Motor neuron (in vitro differentiated cells): ENCODE data around the gene SNX24. TPM values are rescaled to one million over a fixed set of nuclear protein-coding genes. Genes with fewer than 3 reads are reported as not detected.
"Not testable (repeated sequence)": the region's sequence is repeated elsewhere in the genome, so short reads cannot be mapped to it uniquely, and the experiment has no call there.

ENCODE experiments used
- ATAC-seq, 8 experiments: fragments of 200-7000 bp; cut with Tn5 transposase; replicated peaks in 6 of 8; 2 replicates each; pipeline ENCODE4 v1.8.0; 2021; ENCODE audit warnings: mild to moderate bottlenecking in 8 of 8, moderate library complexity in 8 of 8
- H3K27ac ChIP-seq, 2 donors: fragments of 250-450 bp; sonication (Bioruptor Pico); 2 replicates each; pipeline ENCODE4 v1.9.0; 2021; ENCODE audit warnings: antibody characterized with exemption in 2 of 2, mild to moderate bottlenecking in 2 of 2, moderate library complexity in 1 of 2
- H3K4me1 ChIP-seq, 2 donors: fragments of 250-450 bp; sonication (Bioruptor Pico); replicated peaks in 1 of 2; 2 replicates each; pipeline ENCODE4 v1.6.1; 2021; ENCODE audit warnings: antibody characterized with exemption in 2 of 2, mild to moderate bottlenecking in 2 of 2, moderate library complexity in 1 of 2
- H3K4me3 ChIP-seq, 5 donors: fragments of 250-450 bp; sonication (Bioruptor Pico); 2 replicates each; pipeline ENCODE4 v1.9.0; 2021; ENCODE audit warnings: antibody characterized with exemption in 5 of 5, mild to moderate bottlenecking in 5 of 5, moderate library complexity in 4 of 5
- WGBS, 10 experiments: fragments of 450-650 bp; shearing (Covaris generic); methylation state at CpG; one replicate each; pipeline ENCODE4 v1.0.0; 2022; 5-methylcytosine and 5-hydroxymethylcytosine counted together
- in situ Hi-C, 9 experiments: fragments of 400-800 bp; cut with MboI; loops; one replicate each; pipeline ENCODE4 v1.15.0; 2021; ENCODE audit warnings: low sequenced_read_pairs in 9 of 9, low pct_unique_long_range_greater_than_20kb in 2 of 9; ENCODE audit not compliant: unreplicated experiment in 9 of 9
- total RNA-seq, 8 experiments: library from RNA; unstranded; fragments of 300-600 nt; gene quantifications; 2 replicates each; pipeline versions ENCODE4 v1.2.3 to v1.2.4, GENCODE V29; 2022

SNX24 gene
- total RNA-seq, 8 experiments from 2014 or later: 5.9 to 32.2 (median 14.9) TPM

- in situ Hi-C loops: no loop called here
- H3K27ac ChIP-seq: no peak overlapping the region
- H3K4me3 ChIP-seq: no peak overlapping the region
- H3K4me1 ChIP-seq: no peaks in the 10 kb centered on the region
- no peak for ATAC-seq
- 0 to 77% (median 42%) methylated on average over 1 to 4 of the region's 4 CpGs for WGBS, 10 experiments
These were observed 114.5 kb downstream of the SNX24 start for GRCh38 chr5:122959740-122960445.

- Histone ChIP-seq H3K4me1 (no peaks in the 10 kb centered on the region), H3K27ac (no peak overlapping the region), H3K4me3 (no peak overlapping the region)
- in situ Hi-C loops: no loop called here
- no peak for ATAC-seq
These were observed 117.9 kb downstream of the SNX24 start for GRCh38 chr5:122963305-122963704.

GRCh38 chr5:122965111-122965510 lies 119.7 kb downstream of the SNX24 start:
- Histone ChIP-seq H3K4me1 (no peaks in the 10 kb centered on the region), H3K4me3 (no peak overlapping the region), H3K27ac (no peak overlapping the region)
- no peak for ATAC-seq
- in situ Hi-C loops: no loop called here
- 50 to 100% (median 73%) methylated on average over 1 of the region's 1 CpG; no CpG with 5 or more reads in 2 of the 10 experiments for WGBS, 10 experiments

- no peak for ATAC-seq
- H3K27ac ChIP-seq: no peak overlapping the region
- H3K4me3 ChIP-seq: no peak overlapping the region
- H3K4me1 ChIP-seq: no peaks in the 10 kb centered on the region
- WGBS, 10 experiments: 71 to 100% (median 90%) methylated on average over 1 to 6 of the region's 7 CpGs
- in situ Hi-C loops: no loop called here
These were observed 121.7 kb downstream of the SNX24 start for GRCh38 chr5:122967085-122967484.

GRCh38 chr5:122967625-122968024 lies 122.2 kb downstream of the SNX24 start:
- H3K4me3 ChIP-seq: no peak overlapping the region
- no peaks in the 10 kb centered on the region for H3K4me1 ChIP-seq
- ATAC-seq: no peak
- WGBS, 10 experiments: 80 to 100% (median 95%) methylated on average over 1 to 8 of the region's 8 CpGs
- in situ Hi-C loops: no loop called here
- no peak overlapping the region for H3K27ac ChIP-seq

- H3K4me3 ChIP-seq, H3K4me1 ChIP-seq, in situ Hi-C loops, ATAC-seq, H3K27ac ChIP-seq: not testable (repeated sequence)
- 40 to 100% (median 94%) methylated on average over 1 to 6 of the region's 6 CpGs; no CpG with 5 or more reads in 1 of the 10 experiments for WGBS, 10 experiments
These were observed 122.6 kb downstream of the SNX24 start for GRCh38 chr5:122968056-122968455.

GRCh38 chr5:122971333-122971732 lies 125.9 kb downstream of the SNX24 start:
- in situ Hi-C loops: no loop called here
- WGBS, 10 experiments: 93 to 100% (median 100%) methylated on average over 1 to 2 of the region's 2 CpGs; no CpG with 5 or more reads in 4 of the 10 experiments
- H3K27ac ChIP-seq: no peak overlapping the region
- ATAC-seq: no peak
- peaks cover 0 to 3% of the 10 kb centered on the region in 2 donors for H3K4me1 ChIP-seq
- H3K4me3 ChIP-seq: no peak overlapping the region

- Histone ChIP-seq H3K27ac (no peak overlapping the region), H3K4me3 (no peak overlapping the region), H3K4me1 (peaks cover 7 to 15% of the 10 kb centered on the region in 2 donors)
- in situ Hi-C loops: no loop called here
- 17 to 100% (median 94%) methylated on average over 1 to 4 of the region's 4 CpGs; no CpG with 5 or more reads in 2 of the 10 experiments for WGBS, 10 experiments
- no peak for ATAC-seq
These were observed 127.5 kb downstream of the SNX24 start for GRCh38 chr5:122972877-122973276.

- in situ Hi-C loops: not testable (repeated sequence)
These were observed 128.3 kb downstream of the SNX24 start for GRCh38 chr5:122973759-122974158.

GRCh38 chr5:122974251-122974650 lies 128.8 kb downstream of the SNX24 start:
- H3K4me3 ChIP-seq, in situ Hi-C loops, H3K27ac ChIP-seq, ATAC-seq: not testable (repeated sequence)
- 80 to 100% (median 100%) methylated on average over 1 to 3 of the region's 3 CpGs; no CpG with 5 or more reads in 5 of the 10 experiments for WGBS, 10 experiments
- H3K4me1 ChIP-seq: peaks cover 8 to 16% of the 10 kb centered on the region in 2 donors

More at GRCh38 chr5:122973759-122974158, 128.3 kb downstream of the SNX24 start:
- not testable (repeated sequence) for H3K4me3 ChIP-seq, ATAC-seq, H3K27ac ChIP-seq
- H3K4me1 ChIP-seq: peaks cover 7 to 15% of the 10 kb centered on the region in 2 donors
- WGBS, 10 experiments: 70% methylated on average over 1 of the region's 1 CpG; no CpG with 5 or more reads in 9 of the 10 experiments

- Histone ChIP-seq H3K27ac (no peak overlapping the region), H3K4me1 (peaks cover 9 to 19% of the 10 kb centered on the region in 2 donors), H3K4me3 (no peak overlapping the region)
- peak in 5 of 8 experiments; percentile 29 to 80 (median 70) for ATAC-seq
- 29 to 100% (median 68%) methylated on average over 1 to 2 of the region's 2 CpGs; no CpG with 5 or more reads in 2 of the 10 experiments for WGBS, 10 experiments
- in situ Hi-C loops: no loop called here
These were observed 131.9 kb downstream of the SNX24 start for GRCh38 chr5:122977319-122977718.

- in situ Hi-C loops: no loop called here
- 75 to 100% (median 95%) methylated on average over 1 to 2 of the region's 2 CpGs; no CpG with 5 or more reads in 2 of the 10 experiments for WGBS, 10 experiments
- H3K27ac ChIP-seq: no peak overlapping the region
- H3K4me3 ChIP-seq: no peak overlapping the region
- H3K4me1 ChIP-seq: peaks cover 9 to 19% of the 10 kb centered on the region in 2 donors
- no peak for ATAC-seq
These were observed 132.7 kb downstream of the SNX24 start for GRCh38 chr5:122978068-122978467.

GRCh38 chr5:122978644-122979297 lies 133.4 kb downstream of the SNX24 start:
- H3K4me1 ChIP-seq: peaks cover 9 to 19% of the 10 kb centered on the region in 2 donors
- H3K4me3 ChIP-seq: no peak overlapping the region
- in situ Hi-C loops: no loop called here
- 47 to 93% (median 75%) methylated on average over 2 to 5 of the region's 5 CpGs; no CpG with 5 or more reads in 1 of the 10 experiments for WGBS, 10 experiments
- no peak overlapping the region for H3K27ac ChIP-seq
- ATAC-seq: no peak
